Activated B cell treated with CpG ODN at 0.5 μM for 24 hours (primary cell): Measurements from ENCODE around the gene PPM1H. TPM values are rescaled to one million over a fixed set of nuclear protein-coding genes. Genes with fewer than 3 reads are reported as not detected.
"Not testable (repeated sequence)": the region's sequence is repeated elsewhere in the genome, so short reads cannot be mapped to it uniquely, and the experiment has no call there.

ENCODE experiments used
- ATAC-seq: fragments of 200-7000 bp; cut with Tn5 transposase; one replicate; pipeline ENCODE4 v1.10.0; 2021; ENCODE audit warnings: low read depth, mild to moderate bottlenecking, moderate library complexity
- CTCF ChIA-PET: fragments of 350-600 bp; sonication (Branson Sonifier 250); formaldehyde crosslinking; loops from one replicate; lab custom pipeline; 2021; ENCODE audit warnings: antibody characterized with exemption; lab: Charles Lee
- POLR2A ChIA-PET: fragments of 350-600 bp; sonication (Branson Sonifier 250); formaldehyde crosslinking; loops from one replicate; lab custom pipeline; 2021; ENCODE audit warnings: antibody characterized with exemption; lab: Charles Lee
- DNase-seq: peaks from one replicate; pipeline ENCODE4 v3.0.0; 2022
- H3K27ac Mint-ChIP-seq: one replicate; pipeline ENCODE4 v1.8.0; 2020; ENCODE audit warnings: mixed read lengths
- H3K27me3 Mint-ChIP-seq: one replicate; pipeline ENCODE4 v1.8.0; 2021; ENCODE audit warnings: mixed read lengths
- H3K36me3 Mint-ChIP-seq: one replicate; pipeline ENCODE4 v1.8.0; 2021; ENCODE audit warnings: low read depth, mixed read lengths
- H3K4me1 Mint-ChIP-seq: one replicate; pipeline ENCODE4 v1.8.0; 2021; ENCODE audit warnings: mixed read lengths
- H3K4me3 Mint-ChIP-seq: one replicate; pipeline ENCODE4 v1.8.0; 2020; ENCODE audit warnings: mild to moderate bottlenecking, mixed read lengths
- H3K9me3 Mint-ChIP-seq: one replicate; pipeline ENCODE4 v1.8.0; 2020; ENCODE audit warnings: mixed read lengths
- CTCF ChIP-seq: fragments of 200-600 bp; IDR thresholded peaks from one replicate; pipeline ENCODE4 v1.8.0; 2022; ENCODE audit warnings: antibody characterized with exemption, mild to moderate bottlenecking
- intact Hi-C: fragments of 100-400 bp; cut with micrococcal nuclease; formaldehyde crosslinking; loops from one replicate; pipeline ENCODE4 v1.15.1; 2024
- total RNA-seq: library from RNA; stranded (reverse); gene quantifications from 2 replicates; pipeline ENCODE4 v1.2.3, GENCODE V29; 2022

The PPM1H gene
- total RNA-seq, 1 donor from 2014 or later: not detected

DNA sequence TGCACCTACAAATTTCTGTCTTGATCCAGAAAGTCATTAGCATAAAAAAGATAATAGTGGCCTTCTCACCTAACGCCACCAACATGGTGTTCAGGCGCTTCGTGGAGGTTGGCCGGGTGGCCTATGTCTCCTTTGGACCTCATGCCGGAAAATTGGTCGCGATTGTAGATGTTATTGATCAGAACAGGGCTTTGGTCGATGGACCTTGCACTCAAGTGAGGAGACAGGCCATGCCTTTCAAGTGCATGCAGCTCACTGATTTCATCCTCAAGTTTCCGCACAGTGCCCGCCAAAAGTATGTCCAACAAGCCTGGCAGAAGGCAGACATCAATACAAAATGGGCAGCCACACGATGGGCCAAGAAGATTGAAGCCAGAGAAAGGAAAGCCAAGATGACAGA is 30.3 kb upstream of the PPM1H start:
- ATAC-seq, H3K36me3 Mint-ChIP-seq, H3K4me1 Mint-ChIP-seq, POLR2A ChIA-PET, H3K4me3 Mint-ChIP-seq, CTCF ChIA-PET, H3K27ac Mint-ChIP-seq, H3K9me3 Mint-ChIP-seq, intact Hi-C loops, DNase-seq, H3K27me3 Mint-ChIP-seq: not testable (repeated sequence)

DNA sequence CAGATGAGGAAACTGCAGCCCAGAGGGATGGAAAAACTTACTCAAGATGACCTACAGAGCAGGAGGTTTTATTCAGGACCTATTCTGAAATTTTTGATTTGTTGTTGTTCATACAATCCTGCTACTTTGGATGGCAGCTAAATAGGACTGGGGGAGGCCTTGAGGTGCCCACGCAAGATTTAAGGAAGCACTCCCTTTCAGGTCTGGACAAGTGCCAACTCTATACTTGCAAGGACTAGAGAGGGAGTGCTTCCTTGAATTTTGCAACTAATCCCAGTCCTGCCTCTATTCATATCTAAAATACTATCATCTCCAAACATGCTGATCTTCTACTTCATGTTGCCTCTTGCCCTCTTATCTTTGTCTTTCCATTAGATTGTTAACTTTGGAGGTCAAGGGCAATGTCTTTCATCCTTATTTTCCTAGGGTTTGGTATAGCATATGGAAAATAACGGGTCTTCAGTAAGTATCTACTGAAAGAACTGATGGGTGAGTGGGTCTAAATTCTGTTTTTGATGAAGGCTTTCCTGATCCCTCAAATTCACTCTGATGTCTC is 28.6 kb upstream of the PPM1H start:
- H3K27me3 Mint-ChIP-seq: no peaks in the 10 kb centered on the region
- intact Hi-C loops: no loop called here
- H3K4me1 Mint-ChIP-seq: no peaks in the 10 kb centered on the region
- H3K4me3 Mint-ChIP-seq: no peak overlapping the region
- POLR2A ChIA-PET: no interaction called here
- H3K36me3 Mint-ChIP-seq: no peaks in the 10 kb centered on the region
- no peak for DNase-seq
- no peak overlapping the region for H3K27ac Mint-ChIP-seq
- CTCF ChIA-PET: no interaction called here
- no peak for ATAC-seq
- no peak for TF ChIP-seq CTCF
- no peaks in the 10 kb centered on the region for H3K9me3 Mint-ChIP-seq

- ChIA-PET CTCF (no interaction called here), POLR2A (no interaction called here)
- no peaks in the 10 kb centered on the region for H3K36me3 Mint-ChIP-seq
- H3K27ac Mint-ChIP-seq: no peak overlapping the region
- no peak for DNase-seq
- no peaks in the 10 kb centered on the region for H3K27me3 Mint-ChIP-seq
- H3K9me3 Mint-ChIP-seq: no peaks in the 10 kb centered on the region
- H3K4me1 Mint-ChIP-seq: no peaks in the 10 kb centered on the region
- intact Hi-C loops: no loop called here
- H3K4me3 Mint-ChIP-seq: no peak overlapping the region
- no peak for TF ChIP-seq CTCF
- no peak for ATAC-seq
Measured at GRCh38 chr12:62960324-62960723, 25.4 kb upstream of the PPM1H start.

- H3K9me3 Mint-ChIP-seq: no peaks in the 10 kb centered on the region
- ChIA-PET CTCF (no interaction called here), POLR2A (no interaction called here)
- no peak overlapping the region for H3K4me3 Mint-ChIP-seq
- no peak overlapping the region for H3K27ac Mint-ChIP-seq
- no peak for DNase-seq
- ATAC-seq: no peak
- intact Hi-C loops: no loop called here
- no peak for TF ChIP-seq CTCF
- H3K27me3 Mint-ChIP-seq: no peaks in the 10 kb centered on the region
- no peaks in the 10 kb centered on the region for H3K36me3 Mint-ChIP-seq
- no peaks in the 10 kb centered on the region for H3K4me1 Mint-ChIP-seq
Measured at GRCh38 chr12:62959745-62960144, 24.8 kb upstream of the PPM1H start.

DNA sequence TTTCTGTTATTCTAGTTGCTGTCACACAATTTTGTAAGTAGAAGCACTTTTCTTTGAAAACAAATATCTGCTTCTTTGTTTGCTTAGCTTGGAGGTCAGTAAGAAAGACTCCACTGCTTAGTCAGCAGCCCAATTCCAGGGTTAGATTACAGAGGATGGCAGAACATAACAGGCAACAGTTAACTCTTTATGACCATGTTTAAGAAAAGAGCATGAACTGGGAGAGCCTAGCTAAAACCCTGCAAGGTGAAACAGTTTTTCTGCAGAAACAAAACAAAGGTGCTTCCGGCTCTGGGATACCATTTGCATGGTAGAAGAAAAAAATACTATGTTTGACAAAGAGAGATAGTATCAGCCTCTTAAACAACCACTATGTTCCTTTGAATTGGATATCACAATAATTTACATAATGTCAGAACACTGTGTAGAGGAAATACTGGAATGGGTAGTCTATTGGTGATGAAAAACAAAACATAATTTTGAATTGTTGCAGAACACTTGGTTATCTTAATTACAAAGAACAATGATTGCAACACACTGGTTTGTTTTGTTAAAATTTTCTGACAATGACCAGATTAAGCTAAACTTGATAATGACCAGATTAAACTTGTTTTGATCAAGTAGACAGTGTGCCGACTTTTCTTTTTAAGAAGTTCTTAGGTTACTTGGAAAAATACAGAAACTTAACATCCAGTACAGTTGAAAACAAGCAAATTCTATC is 22.4 kb upstream of the PPM1H start:
- intact Hi-C loops: no loop called here
- no peak for DNase-seq
- ChIA-PET POLR2A (no interaction called here), CTCF (no interaction called here)
- no peaks in the 10 kb centered on the region for H3K4me1 Mint-ChIP-seq
- no peaks in the 10 kb centered on the region for H3K36me3 Mint-ChIP-seq
- no peaks in the 10 kb centered on the region for H3K27me3 Mint-ChIP-seq
- no peak overlapping the region for H3K4me3 Mint-ChIP-seq
- ATAC-seq: no peak
- no peak for TF ChIP-seq CTCF
- H3K9me3 Mint-ChIP-seq: no peaks in the 10 kb centered on the region
- H3K27ac Mint-ChIP-seq: no peak overlapping the region
